ENCODE results near the gene ASCL2.

The ASCL2 gene

GRCh38 chr11:2270322-2271076, at the start of gene ASCL2:
Gene ASCL2, minus strand, starts transcription at chr11:2270588. Its CDS starts 256 bp downstream, at chr11:2270332.
- no peak within 1 kb of the TSS for H3K4me3 ChIP-seq (replicated peaks; ENCODE audit: low read depth, low read length)
- no peak for DNase-seq (ENCODE audit: extremely low read depth, low read depth)
- no peak for TF ChIP-seq CTCF (IDR thresholded peaks at IDR 0.05; ENCODE audit: low read depth, low read length, missing control alignments)

- no peak for DNase-seq (ENCODE audit: extremely low read depth, low read depth)
- H3K4me3 ChIP-seq (replicated peaks; ENCODE audit: low read depth, low read length) = no peak overlapping the region
- no peak for TF ChIP-seq CTCF (IDR thresholded peaks at IDR 0.05; ENCODE audit: low read depth, low read length, missing control alignments)
Measured at GRCh38 chr11:2319791-2320472, 49.5 kb upstream of the ASCL2 start.

- no peak for DNase-seq (ENCODE audit: extremely low read depth, low read depth)
- no peak for TF ChIP-seq CTCF (IDR thresholded peaks at IDR 0.05; ENCODE audit: low read depth, low read length, missing control alignments)
- H3K4me3 ChIP-seq (replicated peaks; ENCODE audit: low read depth, low read length) = no peak overlapping the region
Measured at GRCh38 chr11:2318707-2319106, 48.3 kb upstream of the ASCL2 start.

- no peak for TF ChIP-seq CTCF (IDR thresholded peaks at IDR 0.05; ENCODE audit: low read depth, low read length, missing control alignments)
- DNase-seq (ENCODE audit: extremely low read depth, low read depth) = no peak
- no peak overlapping the region for H3K4me3 ChIP-seq (replicated peaks; ENCODE audit: low read depth, low read length)
Measured at GRCh38 chr11:2318123-2318522, 47.7 kb upstream of the ASCL2 start.

GRCh38 chr11:2317354-2318050, 47.1 kb upstream of the ASCL2 start:
- H3K4me3 ChIP-seq (replicated peaks; ENCODE audit: low read depth, low read length) = no peak overlapping the region
- TF ChIP-seq CTCF (IDR thresholded peaks at IDR 0.05; ENCODE audit: low read depth, low read length, missing control alignments) = no peak
- no peak for DNase-seq (ENCODE audit: extremely low read depth, low read depth)

- TF ChIP-seq CTCF (IDR thresholded peaks at IDR 0.05; ENCODE audit: low read depth, low read length, missing control alignments) = no peak
- H3K4me3 ChIP-seq (replicated peaks; ENCODE audit: low read depth, low read length) = no peak overlapping the region
Measured at GRCh38 chr11:2316963-2317244, 46.5 kb upstream of the ASCL2 start.

More at GRCh38 chr11:2316963-2317244, 46.5 kb upstream of the ASCL2 start:
- DNase-seq (ENCODE audit: extremely low read depth, low read depth) = no peak

Measured in HFF-Myc (cell line).